ENCODE data around the gene BNIP1. TPM values are rescaled to one million over a fixed set of nuclear protein-coding genes. Genes with fewer than 3 reads are reported as not detected.

Gene BNIP1
- total and polyA plus RNA-seq, 10 donors = 6.0 to 14.2 (median 10.5) TPM

- H3K4me3 ChIP-seq = no peak overlapping the region
- intact Hi-C loops (cut with DNase I; ENCODE audit: low total_unique reads) = no loop called here
- 84 to 90% (median 87%) methylated on average over 12 of the region's 12 CpGs for WGBS, 5 donors
- H3K4me1 ChIP-seq = no peaks in the 10 kb centered on the region
- no peak for DNase-seq
- TF ChIP-seq POLR2AphosphoS5 (IDR thresholded peaks at IDR 0.05) = no peak
- TF ChIP-seq, protein P1, sequence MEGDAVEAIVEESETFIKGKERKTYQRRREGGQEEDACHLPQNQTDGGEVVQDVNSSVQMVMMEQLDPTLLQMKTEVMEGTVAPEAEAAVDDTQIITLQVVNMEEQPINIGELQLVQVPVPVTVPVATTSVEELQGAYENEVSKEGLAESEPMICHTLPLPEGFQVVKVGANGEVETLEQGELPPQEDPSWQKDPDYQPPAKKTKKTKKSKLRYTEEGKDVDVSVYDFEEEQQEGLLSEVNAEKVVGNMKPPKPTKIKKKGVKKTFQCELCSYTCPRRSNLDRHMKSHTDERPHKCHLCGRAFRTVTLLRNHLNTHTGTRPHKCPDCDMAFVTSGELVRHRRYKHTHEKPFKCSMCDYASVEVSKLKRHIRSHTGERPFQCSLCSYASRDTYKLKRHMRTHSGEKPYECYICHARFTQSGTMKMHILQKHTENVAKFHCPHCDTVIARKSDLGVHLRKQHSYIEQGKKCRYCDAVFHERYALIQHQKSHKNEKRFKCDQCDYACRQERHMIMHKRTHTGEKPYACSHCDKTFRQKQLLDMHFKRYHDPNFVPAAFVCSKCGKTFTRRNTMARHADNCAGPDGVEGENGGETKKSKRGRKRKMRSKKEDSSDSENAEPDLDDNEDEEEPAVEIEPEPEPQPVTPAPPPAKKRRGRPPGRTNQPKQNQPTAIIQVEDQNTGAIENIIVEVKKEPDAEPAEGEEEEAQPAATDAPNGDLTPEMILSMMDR (IDR thresholded peaks at IDR 0.05 in 8 of 11, conservative IDR thresholded peaks at IDR 0.05 in 3 of 11) = no peak
- TF ChIP-seq POLR2A (IDR thresholded peaks at IDR 0.05) = no peak
- H3K9me3 ChIP-seq = peaks cover 0 to 10% (median 4%) of the 10 kb centered on the region in 8 donors
- H3K27ac ChIP-seq = no peak overlapping the region
- H3K36me3 ChIP-seq = no peaks in the 10 kb centered on the region
- H3K27me3 ChIP-seq (replicated peaks in 1 of 7) = no peaks in the 10 kb centered on the region
Observed at GRCh38 chr5:173178369-173178910, 34.1 kb downstream of the BNIP1 start.

DNA sequence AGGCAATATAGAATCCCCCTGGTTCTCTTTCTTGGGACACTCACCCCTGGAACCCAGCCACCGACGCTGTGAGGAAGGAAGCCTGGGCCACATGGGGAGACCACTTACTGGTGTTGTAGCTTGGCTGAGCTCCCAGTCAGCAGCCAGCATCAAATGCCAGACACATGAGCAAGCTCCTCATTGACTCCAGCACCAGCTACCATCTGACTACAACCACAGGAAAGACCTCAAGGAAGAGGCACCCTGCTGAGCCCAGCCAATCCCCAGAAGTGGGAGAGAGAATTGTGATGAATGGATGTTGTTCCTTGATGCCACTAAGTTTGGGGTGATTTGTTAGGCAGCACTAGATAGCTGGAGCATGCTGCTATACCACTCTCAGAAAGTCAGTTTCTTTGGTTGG, 36.0 kb downstream of the BNIP1 start:
- peaks cover 0 to 10% (median 4%) of the 10 kb centered on the region in 8 donors for H3K9me3 ChIP-seq
- DNase-seq = no peak

GRCh38 chr5:173187054-173187743, 42.9 kb downstream of the BNIP1 start:
- no peaks in the 10 kb centered on the region for H3K4me1 ChIP-seq
- intact Hi-C loops (cut with DNase I; ENCODE audit: low total_unique reads) = no loop called here
- no peaks in the 10 kb centered on the region for H3K36me3 ChIP-seq
- WGBS, 5 donors = 81 to 87% (median 83%) methylated on average over 6 to 11 of the region's 11 CpGs
- H3K4me3 ChIP-seq = no peak overlapping the region
- no peak for TF ChIP-seq POLR2A (IDR thresholded peaks at IDR 0.05)
- no peak for TF ChIP-seq POLR2AphosphoS5 (IDR thresholded peaks at IDR 0.05)
- H3K27ac ChIP-seq = no peak overlapping the region
- no peak for DNase-seq
- H3K27me3 ChIP-seq (replicated peaks in 1 of 7) = no peaks in the 10 kb centered on the region
- no peaks in the 10 kb centered on the region for H3K9me3 ChIP-seq

More for the DNA sequence above, 36.0 kb downstream of the BNIP1 start:
- H3K4me3 ChIP-seq = no peak overlapping the region
- intact Hi-C loops (cut with DNase I; ENCODE audit: low total_unique reads) = no loop called here
- H3K4me1 ChIP-seq = no peaks in the 10 kb centered on the region
- no peaks in the 10 kb centered on the region for H3K27me3 ChIP-seq (replicated peaks in 1 of 7)
- H3K27ac ChIP-seq = no peak overlapping the region
- no peaks in the 10 kb centered on the region for H3K36me3 ChIP-seq
- no peak for TF ChIP-seq POLR2A (IDR thresholded peaks at IDR 0.05)
- TF ChIP-seq POLR2AphosphoS5 (IDR thresholded peaks at IDR 0.05) = no peak
- TF ChIP-seq, protein P1 (IDR thresholded peaks at IDR 0.05 in 8 of 11, conservative IDR thresholded peaks at IDR 0.05 in 3 of 11) = no peak
- WGBS, 5 donors = 14 to 76% (median 35%) methylated on average over 2 of the region's 2 CpGs

- intact Hi-C loops (cut with DNase I; ENCODE audit: low total_unique reads) = no loop called here
- no peak for TF ChIP-seq POLR2AphosphoS5 (IDR thresholded peaks at IDR 0.05)
- TF ChIP-seq, protein P1 (IDR thresholded peaks at IDR 0.05 in 8 of 11, conservative IDR thresholded peaks at IDR 0.05 in 3 of 11) = no peak
- TF ChIP-seq POLR2A (IDR thresholded peaks at IDR 0.05) = no peak
- no peak for DNase-seq
- no peak overlapping the region for H3K4me3 ChIP-seq
- no peak overlapping the region for H3K27ac ChIP-seq
- H3K36me3 ChIP-seq = no peaks in the 10 kb centered on the region
- 65 to 86% (median 79%) methylated on average over 2 of the region's 2 CpGs for WGBS, 5 donors
- no peaks in the 10 kb centered on the region for H3K9me3 ChIP-seq
- no peaks in the 10 kb centered on the region for H3K27me3 ChIP-seq (replicated peaks in 1 of 7)
- H3K4me1 ChIP-seq = no peaks in the 10 kb centered on the region
Observed at GRCh38 chr5:173188280-173188679, 43.9 kb downstream of the BNIP1 start.
